ENCODE measurements around the gene MYLK.

Gene MYLK

GRCh38 chr3:123587401-123587800 lies 296.7 kb downstream of the MYLK start:
- DNase-seq (ENCODE audit: low spot score), result no peak

DNA sequence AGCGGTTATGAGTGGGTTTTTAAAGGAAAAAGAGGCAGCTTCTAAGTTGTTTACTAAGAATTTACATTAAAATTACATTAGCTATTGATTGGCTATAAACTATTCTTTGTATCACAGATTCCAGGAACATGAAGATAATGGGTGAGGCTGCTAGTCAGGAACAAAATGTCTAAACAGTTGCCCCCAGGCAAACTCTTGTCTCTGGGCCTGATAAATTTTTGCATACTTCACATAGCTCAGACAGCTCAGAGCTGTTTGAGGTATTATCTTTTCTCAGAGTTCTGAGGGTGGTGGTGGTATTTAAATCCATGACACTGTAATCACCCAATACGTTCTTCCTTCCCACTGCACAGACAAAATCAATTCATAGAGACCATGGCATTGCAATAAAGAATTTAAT lies 297.2 kb downstream of the MYLK start:
- DNase-seq (ENCODE audit: low spot score), result peak; percentile 33

DNA sequence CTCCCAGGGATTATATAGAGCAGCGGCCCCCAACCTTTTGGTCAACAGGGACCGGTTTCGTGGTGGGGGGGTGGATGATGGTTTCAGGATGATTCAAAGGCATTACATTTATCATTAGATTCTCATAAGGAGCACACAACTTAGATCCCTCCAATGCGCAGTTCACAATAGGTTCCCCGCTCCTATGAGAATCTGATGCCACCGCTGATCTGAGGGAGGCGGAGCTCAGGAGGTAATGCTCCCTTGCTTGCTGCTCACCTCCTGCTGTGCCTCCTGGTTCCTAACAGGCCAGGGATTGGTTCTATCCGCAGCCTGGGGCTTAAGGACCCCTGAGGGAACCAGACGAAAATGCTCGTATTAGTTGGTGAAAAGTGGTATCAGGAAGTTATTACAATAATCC lies 298.0 kb downstream of the MYLK start:
- peak; percentile 80 for DNase-seq (ENCODE audit: low spot score)

DNA sequence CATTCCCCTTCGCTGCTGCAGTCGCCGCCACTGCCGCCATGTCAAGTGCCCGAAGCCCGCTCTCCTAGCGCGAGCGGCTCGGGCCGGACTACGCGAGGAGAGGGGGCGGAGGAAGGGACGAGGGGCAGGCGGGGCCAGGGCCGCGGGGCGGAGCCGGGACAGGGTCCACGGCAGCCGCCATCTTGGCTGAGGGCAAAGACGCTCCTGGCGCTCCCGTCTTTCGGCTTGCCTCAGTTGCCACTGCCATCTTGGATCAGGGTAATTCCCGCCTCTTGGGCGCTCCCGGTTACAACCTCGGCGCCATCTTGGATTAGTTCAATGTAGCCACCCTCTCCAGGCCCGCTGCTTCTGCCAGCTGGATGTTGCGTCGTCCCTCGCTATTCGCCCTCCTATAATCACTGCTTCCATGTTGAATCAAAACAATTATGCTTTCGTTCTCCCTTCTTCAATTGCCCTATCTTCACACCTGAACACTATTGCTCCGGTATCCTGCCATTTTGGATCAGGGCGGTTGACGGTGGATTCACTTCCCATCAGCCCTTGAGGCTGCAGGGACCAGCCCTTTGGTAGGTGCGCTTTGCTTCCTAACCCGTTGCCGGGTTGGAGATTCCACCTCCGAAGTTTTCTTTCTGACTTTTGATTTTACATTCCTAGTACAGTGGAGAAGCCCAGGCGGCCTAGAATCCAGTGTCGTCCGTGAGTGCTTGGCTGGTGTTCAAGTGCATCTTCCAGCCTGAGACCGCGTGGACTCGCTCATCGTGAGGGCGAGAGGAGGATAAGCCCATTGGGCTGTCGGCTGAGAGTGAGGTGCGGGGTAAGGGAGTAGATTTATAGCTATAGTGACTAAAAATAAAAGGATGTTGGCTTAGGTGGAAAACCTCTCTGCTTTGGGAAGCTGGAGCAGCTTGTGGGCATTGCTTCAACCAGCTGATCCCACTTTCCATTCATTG lies 298.9 kb downstream of the MYLK start, which contains the start of gene HACD2:
Gene HACD2, minus strand, starts transcription at position 66 of the 950 bp plus-strand sequence. Its CDS starts 26 bp downstream, at position 40.
- DNase-seq (ENCODE audit: low spot score), result peak; percentile 98

GRCh38 chr3:123584284-123584987 lies 299.7 kb downstream of the MYLK start:
- no peak for DNase-seq (ENCODE audit: low spot score)

GRCh38 chr3:123583561-123583960 lies 300.6 kb downstream of the MYLK start:
- DNase-seq (ENCODE audit: low spot score), result no peak

- DNase-seq (ENCODE audit: low spot score), result no peak
Observed at GRCh38 chr3:123582315-123582714, 301.8 kb downstream of the MYLK start.

- DNase-seq (ENCODE audit: low spot score), result no peak
Observed at GRCh38 chr3:123576122-123576521, 308.0 kb downstream of the MYLK start.

GRCh38 chr3:123571973-123572365 lies 312.2 kb downstream of the MYLK start:
- no peak for DNase-seq (ENCODE audit: low spot score)

- DNase-seq (ENCODE audit: low spot score), result no peak
Observed at GRCh38 chr3:123571264-123571972, 312.7 kb downstream of the MYLK start.

GRCh38 chr3:123568875-123569274 lies 315.3 kb downstream of the MYLK start:
- DNase-seq (ENCODE audit: low spot score), result no peak

- DNase-seq (ENCODE audit: low spot score), result no peak
Observed at GRCh38 chr3:123568034-123568433, 316.1 kb downstream of the MYLK start.

- peak; percentile 72 for DNase-seq (ENCODE audit: low spot score)
Observed at GRCh38 chr3:123564056-123564455, 320.1 kb downstream of the MYLK start.

DNA sequence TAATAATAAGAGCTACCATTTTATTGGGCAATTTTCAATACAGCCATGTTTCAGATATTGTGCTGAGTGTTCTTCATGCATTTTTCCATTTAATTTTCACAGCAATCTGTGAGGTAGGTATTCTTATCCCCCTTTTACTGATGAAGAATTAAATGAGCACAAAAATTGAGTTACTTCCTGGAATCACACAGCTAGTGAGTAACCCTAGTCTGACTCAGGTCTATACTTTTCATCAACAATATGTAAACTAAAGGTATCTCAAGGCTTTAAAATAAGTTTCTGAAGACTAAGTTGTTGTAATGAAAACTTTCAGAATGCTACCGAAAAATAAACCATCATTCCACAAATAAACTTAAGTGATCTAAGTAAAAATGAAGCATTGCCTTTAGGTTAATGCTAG lies 321.6 kb downstream of the MYLK start:
- peak; percentile 31 for DNase-seq (ENCODE audit: low spot score)

DNA sequence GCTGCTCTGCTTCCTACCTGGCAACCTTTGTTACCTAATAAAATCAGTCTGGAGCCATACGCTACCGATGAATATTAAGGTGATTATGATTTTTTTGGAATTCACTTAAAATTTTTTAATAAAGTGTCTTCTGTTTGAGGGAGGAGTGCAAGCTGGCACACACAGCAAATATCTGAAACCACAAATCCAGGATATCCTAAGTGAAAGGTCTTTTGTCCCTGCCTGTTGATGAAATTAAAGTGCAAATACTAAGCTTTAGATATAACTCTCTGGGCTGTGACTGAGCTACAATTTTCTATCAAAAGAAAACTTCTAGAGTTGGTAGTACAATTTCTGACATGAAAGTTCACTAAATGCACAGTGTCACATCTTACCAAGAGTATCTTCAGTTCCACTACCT lies 322.9 kb downstream of the MYLK start:
- no peak for DNase-seq (ENCODE audit: low spot score)

All from kidney tubule cell (primary cell).